NK-92 treated with Interleukin-12 subunit alpha and Interleukin-12 subunit beta, amount 100 ng/mL, for 24 hours (cell line): ENCODE data around the gene FMNL2.
A peak's percentile ranks its signal among the peaks of the same experiment; 100 is the strongest.

Source experiments
- DNase-seq: peaks from one replicate; lab custom pipeline; 2025; lab: John Stamatoyannopoulos, UW

FMNL2 gene

DNA sequence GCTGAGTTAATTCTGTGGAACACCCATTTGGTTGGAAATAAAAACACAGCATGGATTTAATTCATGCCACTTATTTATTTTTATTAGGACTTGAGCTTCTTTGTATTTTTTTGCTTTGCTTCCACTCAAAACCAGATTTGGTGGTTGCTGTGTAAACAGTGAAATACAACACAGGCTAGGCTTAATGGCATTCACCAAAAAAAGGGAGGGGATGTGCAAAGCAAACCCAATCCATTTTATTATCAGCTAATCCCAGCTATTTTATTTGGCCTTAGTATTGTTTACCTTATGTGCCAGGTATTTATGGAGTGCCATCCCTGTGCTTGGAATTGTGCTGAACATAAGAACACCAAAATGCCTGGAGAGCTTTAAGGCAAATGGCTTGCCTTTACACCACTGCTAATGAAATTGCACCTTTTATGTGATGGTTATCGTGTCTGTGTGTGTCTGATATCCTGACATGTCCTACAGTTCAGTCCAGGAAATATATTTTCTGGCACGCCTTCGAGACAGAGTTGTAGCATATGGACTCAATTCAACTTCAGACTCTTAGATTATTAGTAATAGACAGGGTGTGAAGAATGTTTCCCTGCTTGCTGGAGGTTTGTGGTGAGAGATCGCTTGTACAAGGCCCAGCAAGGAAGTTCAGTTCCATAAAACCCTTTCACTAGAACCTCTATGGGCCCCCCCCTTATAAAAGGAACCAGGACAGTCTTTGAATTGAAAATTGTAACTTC lies 282.6 kb downstream of the FMNL2 start:
- no peak for DNase-seq

DNA sequence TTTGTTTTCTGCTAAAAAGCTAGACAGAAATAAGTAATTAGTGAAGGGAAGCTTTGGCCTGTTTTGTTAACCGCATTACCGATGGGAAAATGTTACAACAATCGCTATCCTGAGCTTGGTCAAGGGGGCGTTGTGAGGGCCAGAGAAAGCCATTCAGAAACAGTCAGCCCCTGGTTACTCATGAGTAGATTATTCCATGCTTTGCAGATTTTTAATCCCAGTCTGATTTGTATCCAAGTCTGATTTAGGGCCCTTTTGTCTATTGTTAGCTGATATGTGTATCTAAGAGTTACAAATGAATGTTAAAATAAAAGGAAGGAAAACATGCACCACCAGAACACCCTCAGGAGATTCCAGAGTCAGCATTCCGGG lies 283.2 kb downstream of the FMNL2 start:
- no peak for DNase-seq

DNA sequence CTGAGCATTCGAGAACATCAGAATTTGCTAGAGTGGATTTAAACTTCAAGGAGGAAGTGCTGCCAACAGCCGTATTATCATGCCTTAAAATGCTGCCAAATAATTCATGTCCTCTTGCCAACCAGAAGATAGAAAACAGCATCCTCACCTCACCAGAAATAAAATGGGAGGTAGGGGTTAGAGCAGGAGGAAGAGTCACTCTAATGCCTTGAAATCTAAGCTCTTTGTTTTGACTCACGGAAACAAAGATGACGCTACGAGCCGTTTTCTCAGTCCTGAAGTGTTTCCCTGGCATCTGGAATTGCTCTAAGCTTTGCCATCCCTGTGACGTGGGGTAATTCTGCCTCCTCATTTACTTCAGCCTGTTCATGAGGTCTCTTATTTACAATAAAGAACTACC lies 285.2 kb downstream of the FMNL2 start:
- DNase-seq, result no peak

DNA sequence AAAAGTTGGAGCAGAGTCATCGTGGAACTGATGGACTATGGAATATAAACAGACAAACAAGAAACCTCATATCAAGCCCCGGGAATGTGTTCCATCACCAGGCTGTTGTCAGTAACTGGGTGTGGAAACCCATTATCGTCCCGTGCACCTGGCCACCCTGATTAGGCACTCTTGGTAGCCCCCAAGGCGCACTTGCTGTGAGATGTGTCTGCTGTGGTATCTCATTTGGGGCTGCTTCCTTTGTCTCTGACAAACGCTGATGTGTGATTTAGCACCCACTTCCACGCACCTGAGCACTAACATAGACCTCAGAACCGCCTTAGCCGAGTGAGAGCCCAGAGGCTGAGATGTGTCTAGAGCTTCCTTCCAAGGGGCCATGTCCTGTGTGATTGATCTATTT lies 286.0 kb downstream of the FMNL2 start:
- no peak for DNase-seq

DNA sequence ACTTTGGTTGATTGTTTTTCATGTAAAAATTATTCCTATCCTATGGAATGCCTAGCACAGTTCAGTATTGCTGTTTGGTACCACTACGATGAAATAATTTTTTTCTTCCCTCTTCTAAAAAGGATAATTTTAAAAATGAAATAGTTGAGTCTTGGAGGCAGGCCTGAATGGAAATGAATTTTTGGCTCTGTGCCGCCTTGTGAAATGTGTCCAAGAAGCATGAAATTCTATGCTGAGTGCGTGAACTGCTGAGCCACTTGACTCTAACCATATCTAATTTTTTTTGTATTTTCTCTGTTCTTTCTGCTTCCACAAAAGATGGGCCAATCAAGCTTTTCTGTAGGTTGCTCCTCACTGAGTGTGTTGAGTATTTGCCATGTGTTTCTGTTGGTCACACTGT lies 287.2 kb downstream of the FMNL2 start:
- DNase-seq, result no peak

DNA sequence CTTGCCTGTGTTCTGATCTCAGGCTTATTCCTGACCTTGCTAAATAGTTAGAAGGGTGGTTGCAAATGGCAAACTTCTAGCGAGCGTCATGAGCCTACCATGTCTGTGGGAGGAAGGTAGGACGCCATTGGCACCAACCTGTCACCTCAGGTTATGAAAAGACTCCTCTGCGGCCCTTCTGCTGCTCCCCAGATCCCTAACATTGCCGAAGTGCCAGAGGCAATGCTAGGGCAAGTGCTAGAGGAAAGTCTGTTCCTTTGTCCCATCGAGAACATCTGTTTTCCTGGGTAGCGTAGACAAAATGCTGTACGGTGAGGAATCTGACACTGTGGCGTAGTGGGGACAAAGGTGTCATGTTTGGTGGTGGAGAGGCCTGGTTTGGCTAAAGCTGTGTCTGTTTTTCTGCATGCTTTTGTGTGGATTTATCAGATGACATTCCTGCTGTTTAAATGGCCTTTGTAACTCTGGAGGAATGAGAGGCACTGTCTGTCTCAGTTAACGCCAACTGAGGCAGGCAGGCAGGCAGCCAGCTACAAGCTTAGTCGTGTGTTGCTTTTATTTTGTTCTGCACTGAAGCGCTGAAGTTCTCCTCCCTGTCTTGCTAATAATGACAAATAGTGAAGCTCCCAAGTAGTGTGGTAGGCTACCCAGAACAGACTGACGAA lies 288.2 kb downstream of the FMNL2 start:
- no peak for DNase-seq

DNA sequence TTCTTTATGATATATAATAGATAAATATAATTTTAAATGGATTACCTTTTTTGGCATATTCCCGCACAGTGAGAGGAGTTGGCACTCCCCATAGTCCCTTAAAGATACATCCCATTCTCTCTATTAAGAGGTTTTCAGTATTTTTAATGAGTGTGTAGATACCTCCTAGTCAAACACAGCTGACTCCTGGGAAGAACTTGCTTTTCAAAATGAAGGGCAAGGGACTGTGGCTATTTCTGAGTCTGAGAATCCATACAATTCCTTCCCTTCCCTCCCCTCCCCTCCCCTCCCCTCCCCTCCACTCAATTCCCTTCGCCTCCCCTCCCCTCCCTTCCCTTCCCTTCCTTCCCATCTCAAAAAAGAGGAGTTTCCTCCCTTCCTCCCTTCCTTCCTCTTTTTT lies 288.8 kb downstream of the FMNL2 start:
- DNase-seq, result no peak

DNA sequence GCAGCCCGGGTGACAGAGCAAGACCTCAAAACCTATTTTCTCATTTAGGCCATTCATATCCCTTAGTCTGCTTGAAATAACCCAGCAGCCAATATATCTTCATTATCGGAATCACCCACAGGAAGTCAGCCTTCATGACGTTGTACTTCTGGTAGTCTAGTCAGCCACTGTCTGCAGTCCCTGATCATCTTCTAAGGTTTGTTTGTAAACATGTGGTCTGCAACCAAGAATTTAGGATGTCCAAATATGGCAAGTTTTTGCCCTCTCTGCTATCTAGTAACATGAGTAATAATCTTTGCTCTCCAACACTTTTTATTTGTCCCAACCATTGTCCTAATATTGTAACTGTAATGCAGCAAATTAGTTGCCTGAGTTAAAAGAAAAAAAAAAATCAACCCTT lies 289.8 kb downstream of the FMNL2 start:
- no peak for DNase-seq

DNA sequence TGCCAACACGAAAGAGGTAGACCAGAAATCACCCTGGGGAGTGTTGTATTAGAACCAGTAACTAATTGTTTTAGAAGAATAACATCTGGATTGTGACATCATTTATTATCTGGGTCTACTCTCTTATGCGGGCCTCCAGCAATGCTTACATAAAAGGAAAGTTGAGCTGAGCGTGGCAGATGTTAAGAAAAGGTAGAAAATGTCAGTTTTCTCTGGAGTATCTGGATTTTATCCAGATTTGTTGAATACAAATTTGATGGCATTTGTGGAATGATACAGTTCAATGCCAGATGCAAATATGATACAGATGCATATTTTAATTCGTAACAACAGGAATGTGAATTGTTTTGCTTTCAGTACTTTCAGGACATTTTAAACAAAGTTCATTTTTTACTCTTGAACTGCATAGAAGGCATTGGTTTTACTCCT lies 292.0 kb downstream of the FMNL2 start:
- no peak for DNase-seq

DNA sequence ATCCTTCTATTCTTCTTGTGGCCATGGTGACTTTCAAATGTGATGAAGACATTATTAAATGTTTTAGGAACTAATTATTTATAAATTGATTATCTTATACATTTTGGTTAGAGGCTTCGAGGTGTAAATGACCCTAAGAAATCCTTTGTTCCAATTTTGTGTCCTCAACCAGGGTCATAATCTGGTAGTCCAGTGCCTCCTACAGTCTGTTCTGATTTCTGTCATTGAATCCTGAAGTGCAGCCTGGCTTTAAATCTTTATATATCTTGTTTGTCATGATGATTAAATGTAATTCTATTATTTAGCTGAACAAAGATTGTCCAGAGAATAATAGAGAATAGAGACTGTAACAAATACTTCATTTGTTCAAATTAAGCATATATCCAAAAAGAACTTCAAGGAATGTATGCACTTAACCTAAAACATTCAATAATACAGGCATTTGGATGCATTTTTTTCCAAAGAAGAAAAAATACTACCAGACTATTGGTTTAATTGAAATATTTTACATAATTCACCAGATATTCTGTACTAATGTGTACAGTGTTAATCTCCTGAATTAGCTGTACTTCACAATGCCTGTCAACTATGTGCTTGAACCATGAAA lies 292.5 kb downstream of the FMNL2 start:
- DNase-seq, result no peak

DNA sequence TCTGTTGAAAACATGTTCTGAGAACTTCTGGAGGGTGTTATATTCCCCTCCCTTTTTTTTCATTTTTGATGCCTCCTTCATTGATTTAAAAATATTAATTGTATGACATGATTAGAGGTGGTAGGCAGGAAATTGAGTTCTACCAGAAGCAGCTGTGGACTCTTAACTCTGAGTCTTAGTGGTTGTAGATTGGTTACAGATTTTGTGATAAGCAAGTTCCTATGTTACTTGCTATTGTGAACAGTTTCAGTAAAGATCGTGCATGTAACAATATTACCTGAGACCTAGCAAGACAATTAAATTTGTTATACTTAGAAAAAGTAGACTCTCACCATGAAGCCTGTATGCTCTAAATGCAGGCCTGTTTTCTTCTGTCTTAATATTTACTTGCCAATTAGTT lies 294.2 kb downstream of the FMNL2 start:
- no peak for DNase-seq

DNA sequence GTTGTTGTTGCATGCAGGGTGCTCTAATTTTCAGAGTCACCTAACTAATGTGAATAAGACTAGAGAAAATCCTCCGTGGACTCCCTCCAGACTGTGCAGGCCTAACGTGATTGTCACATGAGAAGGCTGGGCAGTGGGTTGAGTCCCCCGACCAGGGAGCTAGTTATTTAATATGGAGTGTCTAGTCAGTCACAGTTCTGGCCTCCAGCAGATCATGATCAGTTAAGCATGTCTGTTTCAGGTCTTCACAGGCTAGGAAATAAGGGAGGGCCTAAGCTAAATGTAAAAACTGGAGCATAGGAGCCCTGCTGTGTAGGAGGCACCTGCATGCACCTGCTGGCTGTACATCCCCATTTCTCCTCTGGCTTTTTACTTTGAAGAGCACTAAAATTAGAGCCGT lies 295.5 kb downstream of the FMNL2 start:
- no peak for DNase-seq

DNA sequence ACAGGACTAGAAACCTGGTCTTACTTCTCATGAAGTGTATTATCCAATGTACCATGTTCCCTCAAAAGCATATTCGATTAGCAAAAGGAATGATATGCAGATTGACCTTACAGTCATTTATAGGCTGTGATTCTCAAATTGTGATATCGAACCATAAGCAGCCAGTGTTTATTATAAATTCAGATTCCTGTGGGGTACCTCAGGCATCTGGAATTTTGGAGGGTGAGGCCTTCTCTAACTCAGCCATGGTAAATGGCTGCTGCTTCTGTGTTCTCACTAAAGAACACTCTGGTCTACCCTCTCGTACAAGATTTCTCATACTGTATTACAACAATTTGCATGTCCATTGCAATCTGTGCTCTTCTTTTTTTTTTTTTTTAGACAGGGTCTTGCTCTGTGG lies 297.8 kb downstream of the FMNL2 start:
- DNase-seq, result no peak

DNA sequence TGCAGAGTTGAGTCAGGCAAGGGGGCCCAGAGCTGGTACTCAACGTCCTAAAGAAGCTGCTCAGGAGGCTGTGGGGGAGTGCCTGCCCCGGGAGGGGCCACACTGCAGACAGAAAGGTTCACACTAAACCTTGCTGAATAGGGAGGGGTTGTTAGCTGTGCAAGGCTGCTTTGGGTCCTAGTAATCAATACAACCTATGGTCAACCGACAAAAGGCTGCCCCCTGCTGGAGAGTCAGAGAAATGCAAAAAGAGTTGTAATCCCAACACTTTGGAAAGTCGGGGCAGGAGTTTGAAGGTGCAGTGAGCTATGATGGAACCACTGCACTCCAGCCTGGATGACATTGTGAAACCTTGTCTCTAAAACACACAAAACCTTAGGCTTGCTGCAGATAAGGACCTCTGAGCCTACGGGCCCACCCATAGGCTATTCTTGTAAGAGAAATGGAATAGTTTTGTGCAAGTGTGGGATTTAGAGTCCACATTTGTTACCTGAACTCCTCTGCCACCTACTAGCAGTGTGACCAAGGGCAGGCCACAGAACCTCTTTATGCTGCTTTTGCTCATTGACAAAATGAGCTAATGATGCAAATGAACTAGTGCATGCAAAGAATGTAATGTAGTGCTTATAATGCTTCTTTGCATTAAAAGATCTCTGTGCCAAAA lies 300.8 kb downstream of the FMNL2 start:
- DNase-seq, result peak; percentile 23

DNA sequence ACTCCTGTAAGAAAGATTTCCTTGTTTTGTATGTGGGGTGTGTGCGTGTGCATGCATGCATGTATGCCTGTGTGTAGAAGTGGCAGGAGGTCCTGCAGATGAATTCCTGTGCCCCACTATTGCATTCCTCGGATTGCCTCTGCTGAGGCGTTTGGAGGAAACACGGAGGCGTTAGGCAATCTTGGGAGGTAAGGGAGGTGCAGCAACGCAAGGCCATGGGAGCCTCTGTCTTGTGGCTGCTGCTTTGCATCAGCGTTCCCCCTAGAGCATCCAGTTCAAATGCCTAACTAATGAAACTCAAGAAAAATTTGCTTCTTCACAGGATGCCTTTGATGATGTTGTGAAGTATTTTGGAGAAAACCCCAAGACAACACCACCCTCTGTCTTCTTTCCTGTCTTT lies 302.3 kb downstream of the FMNL2 start:
- DNase-seq, result no peak

DNA sequence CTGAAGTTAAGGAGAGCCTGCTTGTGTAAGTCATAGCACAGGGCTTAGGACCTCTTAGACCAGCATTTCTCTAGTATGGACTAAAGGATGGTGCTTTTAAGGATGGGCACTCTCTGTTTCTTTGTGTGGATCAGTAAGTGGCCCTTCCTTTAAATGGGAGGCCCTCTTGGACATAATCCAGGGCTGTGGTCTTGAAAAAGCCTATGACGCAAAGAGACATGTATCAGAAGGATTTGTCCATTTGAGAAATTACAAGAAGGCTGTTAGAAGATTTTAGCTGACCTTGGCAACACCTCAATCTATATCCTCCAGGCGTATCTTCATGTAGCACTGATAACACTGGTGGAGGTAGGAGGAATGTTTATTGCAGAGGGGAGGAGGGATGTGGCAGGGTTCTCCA lies 303.1 kb downstream of the FMNL2 start:
- DNase-seq, result no peak

DNA sequence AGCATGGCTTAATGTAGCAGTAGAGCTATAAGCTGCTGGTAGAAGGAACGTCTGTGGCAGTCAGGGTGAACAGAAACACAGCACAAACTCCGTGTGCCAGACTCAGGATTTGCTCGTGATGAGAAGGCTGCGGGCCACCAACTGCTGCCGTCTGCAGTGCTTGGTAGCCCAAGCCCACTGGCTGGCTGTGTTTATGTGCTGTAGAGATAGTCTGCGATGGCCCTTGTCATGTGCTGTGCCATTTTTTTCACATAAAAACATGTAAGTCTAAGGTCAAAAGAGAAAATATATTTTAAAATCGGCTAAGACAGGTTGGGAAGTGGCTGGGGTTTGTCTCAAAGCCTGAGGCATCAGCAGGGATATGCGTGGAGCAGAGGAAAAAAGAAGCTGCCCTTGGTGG lies 303.6 kb downstream of the FMNL2 start:
- no peak for DNase-seq

DNA sequence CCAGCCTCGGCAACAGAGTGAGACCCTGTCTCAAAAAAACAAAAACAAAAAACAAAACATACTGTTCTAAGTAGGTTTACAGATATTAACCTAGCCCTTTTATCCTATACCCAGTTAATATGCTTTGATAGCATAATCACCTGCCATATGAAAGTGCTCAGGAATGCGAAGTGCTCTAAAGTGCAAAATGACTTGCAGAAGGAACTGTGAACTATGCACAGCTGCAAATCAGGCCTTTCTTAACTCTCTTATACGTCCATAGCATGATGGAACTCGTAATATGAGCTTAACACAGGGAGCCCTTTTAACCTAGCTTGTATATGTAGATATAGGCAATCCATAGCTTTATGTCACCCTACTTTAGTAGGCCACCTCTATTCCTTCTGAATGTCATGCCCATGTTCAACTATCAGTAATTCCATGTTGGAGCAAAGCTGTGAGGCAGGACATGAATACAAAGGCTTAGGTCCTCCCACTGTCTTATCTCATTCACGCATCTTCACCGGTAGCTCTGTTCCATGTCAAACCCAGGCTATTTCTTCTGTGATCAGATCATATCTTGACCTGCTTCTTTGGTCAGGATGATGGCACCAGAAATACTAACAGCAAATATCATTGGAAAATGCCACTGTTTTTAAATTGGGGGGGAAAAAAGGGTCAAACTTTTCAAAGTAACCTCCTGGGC lies 309.4 kb downstream of the FMNL2 start:
- DNase-seq, result no peak

DNA sequence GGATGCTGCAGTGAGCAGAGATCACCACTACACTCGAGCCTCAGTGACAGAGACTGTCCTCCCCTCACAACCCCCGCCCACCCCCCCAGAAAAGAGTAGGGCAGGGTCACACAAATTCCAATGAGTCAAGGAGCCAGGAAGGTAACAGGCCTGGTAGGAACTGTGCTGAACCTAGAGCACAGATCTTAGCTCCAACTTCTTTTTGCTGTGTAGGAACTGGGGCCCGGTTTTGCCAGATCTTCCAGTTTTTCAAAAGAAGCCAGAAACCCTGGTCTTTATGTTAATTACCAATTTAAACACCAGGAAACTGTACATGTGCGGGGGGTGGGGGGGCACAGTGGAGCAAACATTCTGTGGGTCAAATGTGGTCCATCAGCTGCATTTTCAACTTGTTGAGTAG lies 311.3 kb downstream of the FMNL2 start:
- DNase-seq, result no peak

DNA sequence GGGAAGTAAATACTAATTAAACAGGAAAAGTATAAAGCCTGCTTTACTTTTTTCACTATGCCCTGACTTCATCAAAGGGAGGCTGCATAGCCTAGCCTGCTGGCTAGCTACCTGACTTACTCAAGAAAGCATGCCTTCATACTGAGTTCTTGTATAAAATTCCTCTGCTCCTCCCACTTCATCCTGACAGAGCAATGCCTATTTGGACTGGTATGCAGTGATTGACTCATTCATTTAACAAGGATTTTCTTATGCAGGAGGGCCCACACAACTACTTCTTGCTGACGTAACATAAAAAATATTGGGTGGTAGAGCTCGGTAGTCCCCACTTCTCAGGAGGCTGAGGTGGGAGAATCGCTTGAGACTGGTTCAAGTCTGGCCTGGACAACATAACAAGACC lies 311.8 kb downstream of the FMNL2 start:
- DNase-seq, result no peak

DNA sequence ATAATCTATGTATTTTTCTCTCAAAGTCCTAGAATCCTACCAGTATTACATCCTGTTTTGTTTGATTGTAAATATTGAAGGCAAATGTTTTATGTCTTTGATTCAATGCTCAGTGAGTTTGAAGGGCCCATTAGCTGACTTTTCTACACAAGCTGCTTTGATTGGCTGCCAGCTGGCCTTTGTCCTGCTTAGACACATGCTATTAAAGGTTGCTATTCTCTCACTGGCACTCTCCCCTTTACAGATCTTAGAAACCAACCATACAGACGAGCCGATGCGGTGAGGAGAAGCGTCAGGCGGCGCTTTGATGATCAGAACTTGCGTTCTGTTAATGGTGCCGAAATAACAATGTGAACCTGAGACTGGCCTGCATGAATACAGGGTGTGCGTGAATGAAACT lies 312.6 kb downstream of the FMNL2 start:
- DNase-seq, result no peak

DNA sequence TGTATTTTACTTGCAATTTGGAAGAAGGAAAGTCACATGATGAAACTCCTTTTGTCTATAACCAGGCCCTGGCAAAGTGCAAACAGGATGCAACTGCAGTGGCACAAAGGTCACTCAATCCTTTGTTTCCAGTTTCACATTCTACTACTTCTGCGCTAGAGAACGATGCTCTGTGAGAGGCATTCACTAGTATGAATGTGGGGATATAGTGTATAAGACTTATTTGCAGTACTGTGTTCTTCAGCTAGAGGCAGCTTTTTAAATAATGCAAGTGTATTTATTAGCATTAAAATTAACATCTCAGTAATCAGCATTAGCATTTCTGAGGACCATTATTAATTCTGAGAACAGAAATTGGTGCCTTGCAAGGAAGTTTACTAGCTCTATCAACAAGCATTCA lies 313.4 kb downstream of the FMNL2 start:
- DNase-seq, result no peak

DNA sequence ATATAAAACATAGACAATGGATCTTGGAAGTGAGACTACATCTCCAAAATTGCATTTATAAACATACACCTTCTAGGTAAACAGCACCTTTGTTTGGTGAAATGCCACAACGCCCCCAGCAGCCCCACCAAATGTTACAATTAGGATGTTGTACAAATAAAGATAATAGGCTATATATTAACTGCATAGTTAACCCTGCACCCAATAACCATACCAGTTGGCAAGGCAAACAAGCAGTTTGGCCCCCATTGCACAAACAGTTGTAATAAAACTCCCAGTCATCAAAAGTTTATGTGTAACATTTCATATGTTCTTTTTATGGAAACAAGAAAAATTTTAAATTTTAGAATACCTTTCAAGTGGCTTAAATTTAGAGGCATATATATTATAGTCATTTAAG lies 315.0 kb downstream of the FMNL2 start:
- no peak for DNase-seq
